A549 (cell line): ENCODE results near the gene CMTM3. TPM values are rescaled to one million over a fixed set of nuclear protein-coding genes. Genes with fewer than 3 reads are reported as not detected.

Experiments
- ATAC-seq, 2 experiments: fragments of 200-7000 bp in 1 of 2; fragments of >200 bp in 1 of 2; cut with Nextera tagmentation in 1 of 2; cut with Tn5 transposase in 1 of 2; 3 replicates each; pipeline versions ENCODE4 v1.8.0 to v1.9.1; 2018 to 2020; ENCODE audit warnings: mild to moderate bottlenecking in 1 of 2, moderate library complexity in 1 of 2
- CTCF ChIA-PET: fragments of 300-600 bp; sonication (Branson Sonifier 250); formaldehyde crosslinking; extraction: SDS; loops from one replicate; lab custom pipeline; 2021; ENCODE audit warnings: antibody characterized with exemption, inconsistent platforms; lab: Yijun Ruan, JAX
- POLR2A ChIA-PET: fragments of 350-600 bp; formaldehyde crosslinking; extraction: SDS; loops from one replicate; lab custom pipeline; 2021; ENCODE audit warnings: antibody characterized with exemption, inconsistent platforms; lab: Yijun Ruan, JAX
- DNase-seq, 2 experiments: peaks; one replicate each; pipeline versions ENCODE4 v3.0.0 to v3.0.0-alpha.2; 2011 to 2016; ENCODE audit warnings: low read depth in 1 of 2, low spot score in 1 of 2
- FAIRE-seq: peaks from 2 replicates; lab custom pipeline; 2011; peaks lifted over from hg19 to GRCh38; lab: Jason Lieb, UNC
- H3K27ac ChIP-seq, 2 experiments: fragments of >200 bp; sonication (Bioruptor Twin); formaldehyde crosslinking; 3 replicates each; pipeline ENCODE4 v1.5.1; 2016 to 2017
- H3K4me1 ChIP-seq: fragments of >200 bp; sonication (Bioruptor Twin); formaldehyde crosslinking; 3 replicates; pipeline ENCODE4 v1.6.1; 2016
- H3K4me2 ChIP-seq: fragments of >200 bp; sonication (Bioruptor Twin); formaldehyde crosslinking; 3 replicates; pipeline ENCODE4 v1.6.1; 2016
- H3K4me3 ChIP-seq: fragments of >200 bp; sonication (Bioruptor Twin); formaldehyde crosslinking; 3 replicates; pipeline ENCODE4 v1.5.1; 2016
- H3K9me3 ChIP-seq: fragments of >200 bp; sonication (Bioruptor Twin); formaldehyde crosslinking; 3 replicates; pipeline ENCODE4 v1.6.1; 2016
- ATOH8 ChIP-seq: fragments of 250-450 bp; sonication (Bioruptor Pico); IDR thresholded peaks from 2 replicates; pipeline ENCODE4 v1.5.0; 2020; ENCODE audit warnings: low read depth, mild to moderate bottlenecking, moderate library complexity
- BHLHE40 ChIP-seq: IDR thresholded peaks from 2 replicates; pipeline ENCODE4 v1.6.1; 2012; ENCODE audit warnings: low read depth, low read length, inconsistent platforms
- CEBPB ChIP-seq, 2 experiments: fragments of >200 bp in 1 of 2; sonication (Bioruptor Twin) in 1 of 2; formaldehyde crosslinking in 1 of 2; IDR thresholded peaks; 2 replicates each; pipeline ENCODE4 v1.6.1; 2012 to 2016
- CHD4 ChIP-seq: fragments of 200-600 bp; sonication (generic); IDR thresholded peaks from 2 replicates; pipeline ENCODE4 v1.6.1; 2016; ENCODE audit warnings: antibody characterized with exemption, mild to moderate bottlenecking, borderline replicate concordance
- E2F6 ChIP-seq: IDR thresholded peaks from 2 replicates; pipeline ENCODE4 v1.6.1; 2012; ENCODE audit warnings: low read depth, borderline replicate concordance
- FOSB ChIP-seq: fragments of 250-450 bp; sonication (Bioruptor Pico); IDR thresholded peaks from 2 replicates; pipeline ENCODE4 v1.5.0; 2020; ENCODE audit warnings: mild to moderate bottlenecking, moderate library complexity
- FOSL2 ChIP-seq, 2 experiments: fragments of 450-650 bp in 1 of 2; fragments of >200 bp in 1 of 2; sonication (Bioruptor Twin) in 1 of 2; formaldehyde crosslinking; IDR thresholded peaks; 2 replicates each; pipeline versions ENCODE4 v1.5.0 to v1.6.1; 2016 to 2020; ENCODE audit warnings: mild to moderate bottlenecking in 1 of 2, moderate library complexity in 1 of 2
- HOXB13 ChIP-seq: fragments of 250-450 bp; sonication (Bioruptor Pico); IDR thresholded peaks from 2 replicates; pipeline ENCODE4 v1.5.0; 2020; ENCODE audit warnings: low read depth, mild to moderate bottlenecking, moderate library complexity
- HOXB5 ChIP-seq: fragments of 250-450 bp; sonication (Bioruptor Pico); IDR thresholded peaks from 2 replicates; pipeline ENCODE4 v1.5.0; 2020; ENCODE audit warnings: mild to moderate bottlenecking, moderate library complexity
- JUN ChIP-seq, 2 experiments: fragments of >200 bp; sonication (Bioruptor Twin); formaldehyde crosslinking; IDR thresholded peaks; 2 replicates in 1 of 2; 3 replicates in 1 of 2; pipeline ENCODE4 v1.6.1; 2016 to 2017
- JUNB ChIP-seq: fragments of >200 bp; sonication (Bioruptor Twin); formaldehyde crosslinking; IDR thresholded peaks from 2 replicates; pipeline ENCODE4 v1.6.1; 2016
- MAX ChIP-seq: IDR thresholded peaks from 2 replicates; pipeline ENCODE4 v1.6.1; 2012
- MAZ ChIP-seq: fragments of 150-350 bp; IDR thresholded peaks from 2 replicates; pipeline ENCODE4 v1.6.1; 2014; ENCODE audit warnings: antibody characterized with exemption, low read depth, low read length, borderline replicate concordance
- MYC ChIP-seq: IDR thresholded peaks from 2 replicates; pipeline ENCODE4 v1.6.1; 2012; ENCODE audit warnings: mild to moderate bottlenecking, inconsistent platforms, low read length, improper control_type of control experiment, borderline replicate concordance
- NFE2L2 ChIP-seq: fragments of 150-350 bp; conservative IDR thresholded peaks from 2 replicates; pipeline ENCODE4 v1.6.1; 2014; ENCODE audit warnings: low read length
- PHF8 ChIP-seq: fragments of 200-600 bp; sonication (generic); IDR thresholded peaks from 2 replicates; pipeline ENCODE4 v1.6.1; 2016; ENCODE audit warnings: low read depth, mild to moderate bottlenecking, antibody characterized with exemption, moderate library complexity, borderline replicate concordance
- POLR2AphosphoS2 ChIP-seq: conservative IDR thresholded peaks from 2 replicates; pipeline ENCODE4 v1.6.1; 2012; ENCODE audit warnings: low read length, improper control_type of control experiment, inconsistent platforms
- RARB ChIP-seq: fragments of 250-450 bp; sonication (Bioruptor Pico); IDR thresholded peaks from 2 replicates; pipeline ENCODE4 v1.8.0; 2021; ENCODE audit warnings: mild to moderate bottlenecking, moderate library complexity
- RCOR1 ChIP-seq: fragments of 150-350 bp; IDR thresholded peaks from 2 replicates; pipeline ENCODE4 v1.6.1; 2014; ENCODE audit warnings: antibody characterized with exemption, low read length, low read depth
- RFX5 ChIP-seq: fragments of 450-650 bp; IDR thresholded peaks from 2 replicates; pipeline ENCODE4 v1.7.1; 2014; ENCODE audit warnings: antibody characterized with exemption, mild to moderate bottlenecking, moderate library complexity
- SMC3 ChIP-seq: fragments of >200 bp; sonication (Bioruptor Twin); formaldehyde crosslinking; IDR thresholded peaks from 3 replicates; pipeline ENCODE4 v1.6.1; 2018; ENCODE audit warnings: inconsistent platforms
- SREBF2 ChIP-seq: fragments of 450-650 bp; IDR thresholded peaks from 2 replicates; pipeline ENCODE4 v1.6.1; 2014; ENCODE audit warnings: mild to moderate bottlenecking, moderate library complexity
- TP53 ChIP-seq: fragments of 250-450 bp; sonication (Bioruptor Pico); IDR thresholded peaks from 2 replicates; pipeline ENCODE4 v1.5.0; 2021; ENCODE audit warnings: mild to moderate bottlenecking, moderate library complexity
- ZC3H11A ChIP-seq: fragments of 450-650 bp; IDR thresholded peaks from 2 replicates; pipeline ENCODE4 v1.6.1; 2014; ENCODE audit warnings: antibody characterized with exemption, mild to moderate bottlenecking
- ZNF302 ChIP-seq: fragments of 250-450 bp; sonication (Bioruptor Pico); IDR thresholded peaks from 2 replicates; pipeline ENCODE4 v1.9.0; 2021; ENCODE audit warnings: inconsistent platforms, mild to moderate bottlenecking, moderate library complexity
- ZSCAN20 ChIP-seq: fragments of 250-450 bp; sonication (Bioruptor Pico); IDR thresholded peaks from 2 replicates; pipeline ENCODE4 v1.8.0; 2022; ENCODE audit warnings: mild to moderate bottlenecking, moderate library complexity
- WGBS: methylation state at CpG from one replicate; pipeline ENCODE4 v1.1.6; 2017; ENCODE audit errors: missing lambda C conversion rate; 5-methylcytosine and 5-hydroxymethylcytosine counted together
- polyA plus RNA-seq, 4 experiments: library from polyadenylated mRNA; depleted of rRNA in 3 of 4; stranded (reverse); fragments of >200 nt; fragmentation: RNase III in 1 of 4; extraction: RNeasy Plus Mini Kit Qiagen cat#74134 plus additional on column Dnase treatment in 1 of 4; gene quantifications; 2 replicates in 3 of 4; 3 replicates in 1 of 4; pipeline ENCODE4 v1.2.3, GENCODE V29; 2011 to 2017
- TF ChIP-seq, protein P1 (sequence below): fragments of 200-600 bp; sonication (generic); IDR thresholded peaks from 2 replicates; pipeline ENCODE4 v1.6.1; 2016; ENCODE audit warnings: antibody characterized with exemption, mild to moderate bottlenecking, moderate library complexity
- TF ChIP-seq, protein P2 (sequence below): fragments of >200 bp; sonication (Bioruptor Twin); formaldehyde crosslinking; IDR thresholded peaks from 2 replicates; pipeline ENCODE4 v1.6.1; 2016

Gene CMTM3
- polyA plus RNA-seq, 2 of the 4 experiments (the other 2 are of a cell fraction) = 36.0 to 36.1 TPM

DNA sequence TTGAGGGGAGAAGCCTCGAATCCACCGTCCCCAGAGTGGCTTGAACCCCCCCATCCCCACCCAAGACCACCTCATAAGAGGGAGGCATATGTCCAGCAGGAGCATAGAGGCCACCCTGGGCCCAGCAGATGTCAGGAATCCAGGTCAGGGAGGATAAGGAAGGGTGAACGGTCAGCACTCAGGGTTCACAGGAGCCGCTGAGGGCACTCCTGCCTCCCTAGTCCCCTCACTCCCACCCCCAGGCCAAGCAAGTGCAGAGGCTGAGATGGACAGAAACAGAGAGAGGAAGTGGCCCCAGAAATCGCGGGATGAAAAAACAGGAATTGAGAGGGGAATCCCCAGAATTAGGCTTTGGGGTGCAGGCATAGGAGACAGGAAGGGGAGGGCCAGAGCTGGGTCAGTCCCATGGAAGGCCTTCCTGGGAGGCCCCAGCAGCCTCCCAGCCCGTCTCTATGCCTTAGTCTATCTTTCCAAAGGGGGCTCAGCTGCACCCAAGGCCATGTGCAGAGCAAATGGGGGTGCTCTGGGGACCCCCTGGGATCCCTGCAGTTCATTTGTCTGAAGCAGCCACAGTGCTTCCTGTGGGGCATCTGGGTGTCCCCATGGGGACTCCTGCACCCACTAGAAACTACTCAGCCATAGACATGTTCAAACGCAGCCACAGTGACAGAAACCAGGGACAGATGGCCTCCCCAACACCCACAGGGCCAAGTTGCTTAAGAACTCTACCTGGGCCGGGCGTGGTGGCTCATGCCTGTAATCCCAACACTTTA is 1.7 kb downstream of the CMTM3 start:
- no peaks in the 10 kb centered on the region for H3K9me3 ChIP-seq
- ChIA-PET POLR2A (no interaction called here), CTCF (interaction anchor here (0.5 to 6.4 kb wide), 10 partner anchors 9 to 267 kb away, joined by 3 to 60 read pairs (median 26); partner anchors contain the start of gene CMTM1)
- no peak for DNase-seq
- H3K4me1 ChIP-seq = peaks cover 32% of the 10 kb centered on the region
- FAIRE-seq = no peak
- H3K27ac ChIP-seq = peak overlapping the region; percentile 99
- WGBS = 65% methylated on average over 10 of the region's 10 CpGs
- peak overlapping the region; percentile 86 for H3K4me3 ChIP-seq
- ATAC-seq = no peak
- peak overlapping the region; percentile 80 for H3K4me2 ChIP-seq
- TF ChIP-seq SREBF2 (no peak), PHF8 (no peak), NFE2L2 (no peak), FOSB (CRISPR knock-in tag) (no peak), RARB (CRISPR knock-in tag) (no peak), E2F6 (no peak), ZC3H11A (no peak), MAZ (no peak)
- TF ChIP-seq, protein P1, sequence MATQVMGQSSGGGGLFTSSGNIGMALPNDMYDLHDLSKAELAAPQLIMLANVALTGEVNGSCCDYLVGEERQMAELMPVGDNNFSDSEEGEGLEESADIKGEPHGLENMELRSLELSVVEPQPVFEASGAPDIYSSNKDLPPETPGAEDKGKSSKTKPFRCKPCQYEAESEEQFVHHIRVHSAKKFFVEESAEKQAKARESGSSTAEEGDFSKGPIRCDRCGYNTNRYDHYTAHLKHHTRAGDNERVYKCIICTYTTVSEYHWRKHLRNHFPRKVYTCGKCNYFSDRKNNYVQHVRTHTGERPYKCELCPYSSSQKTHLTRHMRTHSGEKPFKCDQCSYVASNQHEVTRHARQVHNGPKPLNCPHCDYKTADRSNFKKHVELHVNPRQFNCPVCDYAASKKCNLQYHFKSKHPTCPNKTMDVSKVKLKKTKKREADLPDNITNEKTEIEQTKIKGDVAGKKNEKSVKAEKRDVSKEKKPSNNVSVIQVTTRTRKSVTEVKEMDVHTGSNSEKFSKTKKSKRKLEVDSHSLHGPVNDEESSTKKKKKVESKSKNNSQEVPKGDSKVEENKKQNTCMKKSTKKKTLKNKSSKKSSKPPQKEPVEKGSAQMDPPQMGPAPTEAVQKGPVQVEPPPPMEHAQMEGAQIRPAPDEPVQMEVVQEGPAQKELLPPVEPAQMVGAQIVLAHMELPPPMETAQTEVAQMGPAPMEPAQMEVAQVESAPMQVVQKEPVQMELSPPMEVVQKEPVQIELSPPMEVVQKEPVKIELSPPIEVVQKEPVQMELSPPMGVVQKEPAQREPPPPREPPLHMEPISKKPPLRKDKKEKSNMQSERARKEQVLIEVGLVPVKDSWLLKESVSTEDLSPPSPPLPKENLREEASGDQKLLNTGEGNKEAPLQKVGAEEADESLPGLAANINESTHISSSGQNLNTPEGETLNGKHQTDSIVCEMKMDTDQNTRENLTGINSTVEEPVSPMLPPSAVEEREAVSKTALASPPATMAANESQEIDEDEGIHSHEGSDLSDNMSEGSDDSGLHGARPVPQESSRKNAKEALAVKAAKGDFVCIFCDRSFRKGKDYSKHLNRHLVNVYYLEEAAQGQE = no peak

DNA sequence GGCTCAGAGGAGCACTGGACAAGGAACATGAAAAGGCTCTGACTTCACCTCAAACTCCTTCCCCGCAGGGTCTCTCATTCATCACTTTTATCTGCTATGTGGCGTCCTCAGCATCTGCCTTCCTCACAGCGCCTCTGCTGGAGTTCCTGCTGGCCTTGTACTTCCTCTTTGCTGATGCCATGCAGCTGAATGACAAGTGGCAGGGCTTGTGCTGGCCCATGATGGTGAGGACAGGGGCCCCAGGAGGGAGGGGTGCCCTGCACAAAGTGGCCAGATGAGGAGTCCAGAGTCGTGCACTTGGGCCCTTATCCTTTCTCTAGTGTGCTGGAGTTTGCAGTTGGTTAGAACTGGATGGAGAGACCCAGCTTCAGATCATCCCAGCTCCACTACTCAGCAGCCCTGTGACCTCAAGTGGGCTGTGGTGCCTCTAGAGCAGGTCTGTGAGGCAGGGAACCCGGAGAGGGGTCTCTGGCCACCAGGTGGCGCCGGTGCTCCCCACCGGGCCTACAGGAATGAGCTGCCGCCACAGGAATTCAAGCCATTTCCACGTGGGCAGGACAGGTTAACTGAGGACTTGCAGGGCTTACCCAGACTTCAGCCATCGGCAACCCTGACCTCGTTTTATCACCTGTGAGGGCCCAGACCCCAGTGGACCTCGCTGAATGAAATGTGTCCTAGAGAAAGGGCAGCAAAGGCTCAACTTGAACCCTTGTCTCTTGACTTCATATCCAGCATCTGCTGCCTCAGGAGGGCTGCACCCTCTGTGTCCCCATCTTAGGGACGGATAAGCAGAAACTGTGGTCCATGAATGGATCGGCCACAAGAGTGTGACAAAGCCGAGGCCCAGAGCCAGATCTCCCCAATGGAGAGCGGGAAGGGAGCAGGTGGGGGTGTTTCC is 4.0 kb downstream of the CMTM3 start:
- WGBS = 33% methylated on average over 15 of the region's 17 CpGs
- Histone ChIP-seq H3K4me3 (no peak overlapping the region), H3K27ac (peak overlapping the region; percentile 19 to 86; a peak in 3 of 6 replicates), H3K4me2 (peak overlapping the region; percentile 10; the same call in 2 of the 3 replicates), H3K9me3 (no peaks in the 10 kb centered on the region), H3K4me1 (peaks cover 28% of the 10 kb centered on the region)
- POLR2A ChIA-PET = interaction anchor here (0.6 to 1.2 kb wide), 2 partner anchors 61 to 259 kb away, joined by 3 to 5 read pairs; no protein-coding TSS in a partner anchor
- peak; percentile 85 to 94 for DNase-seq
- ATAC-seq = peak; percentile 56 to 76
- FAIRE-seq = no peak
- CTCF ChIA-PET = interaction anchor here (0.6 to 6.4 kb wide), 58 partner anchors 9 to 271 kb away, joined by 3 to 60 read pairs (median 5); partner anchors contain the start of genes CA7, CKLF, CMTM1 and CMTM4
- TF ChIP-seq JUN (IDR thresholded peaks at IDR 0.05) (no peak; a peak in 1 of 5 replicates), JUNB (no peak), ZNF302 (no peak), MAX (peak; percentile 95), RARB (CRISPR knock-in tag) (no peak), HOXB13 (CRISPR knock-in tag) (0 out of 2 replicates have a peak, but pooled peaks have one; percentile 44), TP53 (CRISPR knock-in tag) (peak; percentile 48; the same call in 1 of the 2 replicates), ATOH8 (CRISPR knock-in tag) (no peak), SMC3 (peak; percentile 82), HOXB5 (CRISPR knock-in tag) (peak; percentile 56; the same call in 1 of the 2 replicates), FOSL2 (IDR thresholded peaks at IDR 0.05) (no peak), FOSL2 (CRISPR knock-in tag; IDR thresholded peaks at IDR 0.05) (peak; percentile 1; the same call in 1 of the 2 replicates), CHD4 (no peak), RCOR1 (no peak), CEBPB (IDR thresholded peaks at IDR 0.05) (no peak), ZC3H11A (no peak), RFX5 (no peak), BHLHE40 (no peak), MYC (no peak; the same call in 1 of the 2 replicates), POLR2AphosphoS2 (no peak), ZSCAN20 (CRISPR knock-in tag) (0 out of 2 replicates have a peak, but pooled peaks have one; percentile 21), NFE2L2 (no peak)
- TF ChIP-seq, protein P2, sequence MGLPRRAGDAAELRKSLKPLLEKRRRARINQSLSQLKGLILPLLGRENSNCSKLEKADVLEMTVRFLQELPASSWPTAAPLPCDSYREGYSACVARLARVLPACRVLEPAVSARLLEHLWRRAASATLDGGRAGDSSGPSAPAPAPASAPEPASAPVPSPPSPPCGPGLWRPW = no peak
